GM21737 (cell line): ENCODE data around the gene LCN15.
"Not testable (repeated sequence)": the region's sequence is repeated elsewhere in the genome, so short reads cannot be mapped to it uniquely, and the experiment has no call there.

Experiments
- ATAC-seq: cut with Tn5 transposase; IDR thresholded peaks from one replicate; pipeline ENCODE4 v1.9.1; 2021; ENCODE audit warnings: mild to moderate bottlenecking, moderate library complexity; ENCODE audit not compliant: unreplicated experiment

The LCN15 gene

DNA sequence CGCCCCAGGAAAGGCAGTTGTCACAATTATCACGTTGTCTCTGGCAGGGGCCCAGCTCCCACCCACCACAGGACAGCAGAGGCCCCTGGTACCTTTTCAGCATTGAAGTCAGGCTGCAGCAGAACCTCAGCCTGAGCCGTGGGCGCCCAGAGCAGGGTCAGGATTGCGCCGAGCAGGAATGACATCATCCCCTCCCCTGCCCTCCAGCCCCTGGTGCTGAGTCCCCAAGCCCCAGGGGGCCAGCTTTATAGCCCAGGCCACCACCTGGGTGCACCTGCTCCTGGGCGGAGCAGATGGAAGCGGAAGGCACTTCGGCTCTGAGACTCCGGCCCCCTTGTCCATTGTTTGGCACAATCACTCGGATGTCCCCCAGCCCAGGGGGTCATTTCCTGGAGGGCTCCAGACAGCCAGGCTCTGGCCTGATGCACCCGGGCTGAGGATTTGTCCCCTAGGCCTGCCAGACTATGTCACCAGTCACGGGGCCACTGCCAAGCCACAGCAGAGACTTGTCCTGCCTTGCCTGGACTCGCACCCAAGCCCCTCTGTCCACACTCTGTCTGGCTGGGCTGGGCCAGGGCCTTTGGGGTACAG, at the start of gene LCN15:
TSS of gene LCN15 (minus strand) at position 218 of the 591 bp plus-strand sequence. CDS start at position 188, 30 bp downstream.
- ATAC-seq: no peak

GRCh38 chr9:136808806-136809158, 44.5 kb upstream of the LCN15 start:
- ATAC-seq: no peak

DNA sequence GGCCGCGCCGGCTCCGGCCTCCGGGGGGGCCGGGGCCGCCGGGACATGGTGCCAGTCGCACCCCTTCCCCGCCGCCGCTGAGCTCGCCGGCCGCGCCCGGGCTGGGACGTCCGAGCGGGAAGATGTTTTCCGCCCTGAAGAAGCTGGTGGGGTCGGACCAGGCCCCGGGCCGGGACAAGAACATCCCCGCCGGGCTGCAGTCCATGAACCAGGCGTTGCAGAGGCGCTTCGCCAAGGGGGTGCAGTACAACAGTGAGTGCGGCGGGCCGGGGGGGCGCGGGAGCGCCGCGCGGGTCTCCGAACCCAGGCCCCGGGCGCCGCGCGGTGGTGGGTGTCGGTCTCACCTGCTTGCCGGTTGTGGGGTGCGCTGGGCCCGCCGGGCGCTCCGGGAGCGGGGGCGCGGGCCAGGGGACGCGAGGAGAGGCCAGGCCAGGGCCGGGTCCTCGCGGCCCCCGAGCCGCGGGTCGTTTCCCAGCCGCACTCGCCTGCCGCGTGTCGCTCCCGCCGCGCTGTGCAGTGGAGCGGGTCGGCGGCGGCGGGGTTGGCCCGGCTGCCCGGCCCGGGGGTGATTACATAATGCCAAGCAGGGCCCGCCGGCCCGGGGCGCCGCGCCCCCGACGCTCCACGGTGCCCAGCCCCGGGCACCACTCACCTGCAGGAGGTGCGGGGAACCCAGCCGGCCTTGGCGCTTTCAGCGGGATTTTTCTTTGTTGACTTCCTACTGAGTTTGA, 43.9 kb upstream of the LCN15 start:
- ATAC-seq: peak; percentile 28

- ATAC-seq: peak; percentile 62
Measured at GRCh38 chr9:136807281-136808074, 43.2 kb upstream of the LCN15 start, which contains the start of gene RABL6. RABL6 (plus strand) TSS chr9:136807948; CDS start chr9:136808197, 249 bp downstream.

- no peak for ATAC-seq
Measured at GRCh38 chr9:136806631-136807201, 42.4 kb upstream of the LCN15 start.

DNA sequence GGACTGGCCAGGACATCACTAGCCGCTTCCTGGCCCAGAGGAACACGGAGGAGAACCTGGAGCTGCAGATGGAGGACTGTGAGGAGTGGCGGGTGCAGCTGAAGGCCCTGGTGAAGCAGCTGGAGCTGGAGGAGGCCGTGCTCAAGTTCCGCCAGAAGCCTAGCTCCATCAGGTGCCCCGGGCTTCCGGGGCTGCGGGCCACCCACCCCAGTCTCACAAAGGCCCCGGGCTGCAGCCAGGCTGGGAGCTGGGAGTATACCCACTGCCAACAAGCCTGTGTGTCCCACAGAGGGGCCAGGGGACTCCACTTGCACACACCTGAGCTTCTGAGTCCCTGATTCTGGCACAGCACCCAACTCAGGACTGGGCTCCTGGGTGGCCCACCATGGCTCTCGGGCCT, 41.7 kb upstream of the LCN15 start:
- ATAC-seq: no peak

GRCh38 chr9:136805207-136805740, 41.0 kb upstream of the LCN15 start:
- ATAC-seq: no peak

DNA sequence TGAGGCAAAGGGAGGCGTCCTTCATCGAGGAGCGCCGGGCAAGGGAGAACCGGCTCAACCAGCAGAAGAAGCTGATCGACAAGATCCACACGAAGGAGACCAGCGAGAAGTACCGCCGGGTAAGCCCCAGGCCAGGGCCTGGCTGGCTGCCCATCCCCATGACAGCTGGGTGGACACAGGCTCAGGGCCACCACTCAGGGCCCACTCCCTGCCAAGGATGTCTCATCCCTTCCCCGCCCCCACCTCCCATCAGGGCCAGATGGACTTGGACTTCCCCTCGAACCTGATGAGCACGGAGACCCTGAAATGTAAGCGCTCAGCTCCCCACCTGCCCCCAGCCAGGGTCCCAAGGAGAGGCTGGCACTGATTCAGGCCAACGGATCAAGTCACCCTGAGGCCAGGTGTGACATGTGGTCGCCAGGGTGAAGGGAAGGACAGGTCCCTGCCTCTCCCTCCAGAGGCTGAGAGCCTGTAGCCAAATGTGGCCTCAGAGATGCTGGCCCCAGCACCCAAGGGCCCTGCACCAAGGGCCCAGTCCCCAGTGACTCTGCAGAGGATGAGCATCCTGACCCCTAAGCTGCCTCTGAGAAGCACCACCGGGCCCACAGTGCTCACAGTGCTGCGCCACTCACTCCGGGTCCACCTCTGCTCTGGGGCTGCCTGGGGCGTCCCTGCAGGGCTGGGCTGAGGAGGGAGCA, 40.3 kb upstream of the LCN15 start:
- ATAC-seq: no peak

- ATAC-seq: no peak
Measured at GRCh38 chr9:136803551-136804508, 39.5 kb upstream of the LCN15 start.

GRCh38 chr9:136803009-136803550, 38.8 kb upstream of the LCN15 start:
- not testable (repeated sequence) for ATAC-seq

GRCh38 chr9:136802321-136802720, 38.0 kb upstream of the LCN15 start:
- ATAC-seq: no peak

DNA sequence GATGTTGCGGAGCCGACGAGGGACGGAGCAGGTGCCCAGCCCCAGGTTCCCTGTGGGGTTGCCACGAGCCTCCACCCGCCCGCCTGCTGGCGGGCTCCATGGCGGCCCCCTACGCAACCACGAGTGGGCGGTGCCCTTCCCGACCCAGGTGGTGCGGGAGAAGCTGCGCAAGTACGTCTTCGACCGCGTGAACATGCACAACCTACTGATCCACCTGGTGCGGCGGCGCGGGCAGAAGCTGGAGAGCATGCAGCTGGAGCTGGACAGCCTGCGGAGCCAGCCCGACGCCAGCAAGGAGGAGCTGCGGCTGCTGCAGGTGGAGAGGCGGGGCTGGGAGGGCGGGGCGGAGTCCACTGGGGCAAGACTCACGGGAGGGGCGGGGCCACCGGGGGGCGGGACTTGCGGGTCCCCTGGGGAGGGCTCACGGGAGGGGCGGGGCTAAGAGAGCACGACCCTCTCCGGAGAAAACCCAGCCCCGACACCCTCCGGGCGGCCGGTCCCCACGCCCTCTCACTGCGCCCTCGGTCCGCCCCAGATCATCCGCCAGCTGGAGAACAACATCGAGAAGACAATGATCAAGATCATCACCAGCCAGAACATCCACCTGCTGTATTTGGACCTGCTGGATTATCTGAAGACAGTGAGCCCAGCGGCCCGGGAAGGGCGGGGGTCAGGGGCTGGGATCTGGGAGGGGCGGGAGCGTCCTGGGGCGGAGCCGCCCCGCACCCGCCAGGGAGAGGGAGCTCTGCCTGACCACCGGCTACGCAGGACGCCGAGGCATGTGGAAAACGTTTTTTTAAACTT, 35.7 kb upstream of the LCN15 start:
- ATAC-seq: no peak

GRCh38 chr9:136799079-136799853, 34.9 kb upstream of the LCN15 start:
- no peak for ATAC-seq

- ATAC-seq: no peak
Measured at GRCh38 chr9:136798708-136799078, 34.4 kb upstream of the LCN15 start.

DNA sequence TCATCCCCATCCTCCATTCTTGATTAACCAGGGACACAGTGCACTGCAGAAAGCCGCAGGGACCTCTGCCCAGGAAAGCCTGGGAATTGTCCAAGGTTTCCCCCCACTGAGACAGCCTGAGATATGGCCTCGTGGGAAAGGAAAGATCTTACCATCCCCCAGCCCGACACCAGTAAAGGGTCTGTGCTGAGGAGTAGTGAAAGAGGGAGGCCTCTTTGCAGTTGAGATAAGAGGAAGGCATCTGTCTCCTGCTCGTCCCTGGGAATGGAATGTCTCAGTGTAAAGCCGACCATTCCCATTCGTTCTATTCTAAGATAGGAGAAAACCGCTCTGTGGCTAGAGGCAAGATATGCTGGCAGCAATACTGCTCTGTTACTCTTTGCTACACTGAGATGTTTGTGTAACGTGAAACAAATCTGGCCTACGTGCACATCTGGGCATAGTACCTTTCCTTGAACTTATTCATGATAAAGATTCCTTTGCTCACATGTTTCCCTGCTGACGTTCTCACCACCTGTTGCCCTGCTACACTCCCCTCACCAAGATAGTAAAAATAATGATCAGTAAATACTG, 32.5 kb upstream of the LCN15 start:
- ATAC-seq: not testable (repeated sequence)

DNA sequence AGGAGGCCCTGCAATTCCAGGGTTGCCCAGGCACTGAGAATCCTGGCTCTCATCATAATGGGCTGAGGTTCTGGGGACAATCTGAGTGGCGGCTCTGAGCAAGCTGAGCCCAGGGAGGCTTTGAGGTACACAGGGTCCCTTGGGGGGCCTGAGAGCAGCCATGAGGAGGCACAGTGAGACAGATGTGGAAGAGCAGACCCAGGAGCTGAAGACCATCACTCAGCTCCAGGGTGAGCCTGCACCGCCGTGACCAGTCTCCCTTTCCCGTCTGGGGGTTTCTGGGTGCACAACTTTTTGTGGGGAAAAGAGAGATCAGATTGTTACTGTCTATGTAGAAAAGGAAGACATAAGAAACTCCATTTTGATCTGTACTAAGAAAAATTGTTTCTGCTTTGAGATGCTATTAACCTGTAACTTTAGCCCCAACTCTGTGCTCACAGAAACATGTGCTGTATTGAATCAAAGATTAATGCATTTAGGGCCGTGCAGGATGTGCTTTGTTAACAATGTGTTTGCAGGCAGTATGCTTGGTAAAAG, 32.0 kb upstream of the LCN15 start, which contains the start of gene CCDC183:
TSS of gene CCDC183 (plus strand) at position 101 of the 537 bp plus-strand sequence. CDS start at position 161, 60 bp downstream.
- ATAC-seq: no peak

DNA sequence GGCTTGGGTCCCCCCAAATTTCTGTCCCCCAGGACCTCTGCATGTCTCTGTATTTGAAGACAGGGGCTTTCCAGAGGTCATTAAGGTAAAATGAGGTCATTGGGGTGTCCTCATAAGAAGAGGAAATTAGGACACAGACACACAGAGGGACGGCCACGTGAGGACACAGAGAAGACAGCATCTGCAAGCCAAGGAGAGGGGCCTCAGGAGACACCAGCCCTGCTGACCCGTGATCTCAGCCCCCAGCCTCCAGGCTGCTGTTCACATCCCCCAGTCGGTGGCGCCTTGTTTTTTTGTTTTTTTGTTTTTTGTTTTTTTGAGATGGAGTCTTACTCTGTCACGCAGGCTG, 30.7 kb upstream of the LCN15 start:
- no peak for ATAC-seq
